Caco-2 (cell line): ENCODE measurements around the gene MRPL42. TPM values are rescaled to one million over a fixed set of nuclear protein-coding genes. Genes with fewer than 3 reads are reported as not detected.

Source experiments
- BruUV-seq: library from RNA; stranded (reverse); fragments of 400-500 nt; replicated peaks from 2 replicates; lab custom pipeline; 2021; lab: Mats Ljungman, UMichigan
- CTCF ChIA-PET: fragments of 300-600 bp; sonication (Branson Sonifier 250); formaldehyde crosslinking; loops from one replicate; lab custom pipeline; 2022; ENCODE audit warnings: antibody characterized with exemption; lab: Charles Lee
- POLR2A ChIA-PET: fragments of 300-600 bp; sonication (Branson Sonifier 250); formaldehyde crosslinking; loops from one replicate; lab custom pipeline; 2022; ENCODE audit warnings: antibody characterized with exemption; lab: Charles Lee
- DNase-seq, 2 experiments: peaks; one replicate each; pipeline versions ENCODE4 v3.0.0 to v3.0.0-alpha.2; 2020 to 2022
- H3K27me3 ChIP-seq: replicated peaks from 2 replicates; pipeline ENCODE4 v1.6.0; 2011; ENCODE audit warnings: low read length; ENCODE audit not compliant: control insufficient read depth, insufficient read depth
- H3K36me3 ChIP-seq: 2 replicates; pipeline ENCODE4 v1.5.1; 2011; ENCODE audit warnings: low read length; ENCODE audit not compliant: control insufficient read depth, insufficient read depth
- H3K4me1 ChIP-seq: fragments of 250-450 bp; sonication (Bioruptor Pico); 2 replicates; pipeline ENCODE4 v1.5.1; 2020; ENCODE audit warnings: mild to moderate bottlenecking
- H3K4me3 ChIP-seq: 2 replicates; pipeline ENCODE4 v1.5.1; 2011; ENCODE audit warnings: low read depth, mild to moderate bottlenecking, control low read depth, low read length
- H3K9me3 ChIP-seq: fragments of 250-450 bp; sonication (Bioruptor Pico); 2 replicates; pipeline ENCODE4 v1.5.1; 2020; ENCODE audit warnings: mild to moderate bottlenecking, moderate library complexity
- H3K27ac Mint-ChIP-seq: one replicate; pipeline ENCODE4 v1.8.0; 2022; ENCODE audit warnings: mixed read lengths; ENCODE audit not compliant: unreplicated experiment
- H3K27me3 Mint-ChIP-seq: one replicate; pipeline ENCODE4 v1.8.0; 2022; ENCODE audit warnings: mixed read lengths; ENCODE audit not compliant: insufficient read depth, unreplicated experiment
- H3K36me3 Mint-ChIP-seq: one replicate; pipeline ENCODE4 v1.8.0; 2022; ENCODE audit warnings: mild to moderate bottlenecking, mixed read lengths; ENCODE audit not compliant: insufficient read depth, unreplicated experiment
- H3K4me1 Mint-ChIP-seq: one replicate; pipeline ENCODE4 v1.8.0; 2022; ENCODE audit warnings: low read depth, mixed read lengths; ENCODE audit not compliant: unreplicated experiment
- H3K4me3 Mint-ChIP-seq: one replicate; pipeline ENCODE4 v1.8.0; 2022; ENCODE audit warnings: mild to moderate bottlenecking, moderate library complexity, mixed read lengths; ENCODE audit not compliant: unreplicated experiment
- H3K9me3 Mint-ChIP-seq: one replicate; pipeline ENCODE4 v1.8.0; 2022; ENCODE audit warnings: mixed read lengths; ENCODE audit not compliant: unreplicated experiment
- intact Hi-C: fragments of 100-400 bp; cut with micrococcal nuclease; formaldehyde crosslinking; loops from one replicate; pipeline ENCODE4 v1.10.0; 2022; ENCODE audit not compliant: unreplicated experiment
- total RNA-seq: library from RNA; stranded (reverse); gene quantifications from 2 replicates; pipeline ENCODE4 v1.2.3, GENCODE V29; 2022
- TF ChIP-seq, protein P1 (sequence below), 2 experiments: fragments of 200-600 bp in 1 of 2; IDR thresholded peaks; 1 replicate in 1 of 2; 2 replicates in 1 of 2; pipeline versions ENCODE4 v1.5.1 to v1.8.0; 2011 to 2022; ENCODE audit warnings: antibody characterized with exemption in 1 of 2, control low read depth in 1 of 2, inconsistent platforms in 1 of 2, low read depth in 1 of 2, low read length in 1 of 2, mild to moderate bottlenecking in 1 of 2, moderate library complexity in 1 of 2; ENCODE audit not compliant: insufficient read depth in 1 of 2, severe bottlenecking in 1 of 2, unreplicated experiment in 1 of 2

Gene MRPL42
- total RNA-seq, 1 experiment from 2014 or later, result 77.0 TPM

DNA sequence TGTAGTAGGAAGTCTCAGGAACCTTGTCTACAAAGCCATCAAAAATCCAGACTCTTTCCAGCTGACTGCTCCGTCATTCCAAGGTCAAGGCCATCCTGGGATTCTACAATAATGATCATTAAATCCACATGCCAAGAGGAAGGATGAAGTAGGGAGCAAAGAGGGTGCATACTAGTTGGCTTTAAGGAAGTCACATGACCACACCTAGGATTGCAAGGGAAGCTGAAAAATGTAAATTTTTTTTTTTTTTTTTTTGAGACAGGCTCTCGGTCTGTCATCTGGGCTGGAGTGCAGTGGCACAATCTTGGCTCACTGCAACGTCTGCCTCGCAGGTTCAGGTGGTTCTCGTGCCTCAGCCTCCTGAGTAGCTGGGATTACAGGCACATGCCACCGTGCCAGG, 7.3 kb upstream of the MRPL42 start:
- Histone ChIP-seq H3K4me1 (no peaks in the 10 kb centered on the region), H3K9me3 (no peaks in the 10 kb centered on the region; the same call in 1 of the 2 replicates), H3K36me3 (no peaks in the 10 kb centered on the region), H3K4me3 (no peak overlapping the region), H3K27me3 (no peaks in the 10 kb centered on the region)
- peaks cover 11% of the 10 kb centered on the region for H3K4me1 Mint-ChIP-seq
- H3K4me3 Mint-ChIP-seq, result no peak overlapping the region
- BruUV-seq, result no TSS peak
- DNase-seq, result no peak
- no peaks in the 10 kb centered on the region for H3K9me3 Mint-ChIP-seq
- no peaks in the 10 kb centered on the region for H3K27me3 Mint-ChIP-seq
- POLR2A ChIA-PET, result no interaction called here
- CTCF ChIA-PET, result no interaction called here
- TF ChIP-seq, protein P1, sequence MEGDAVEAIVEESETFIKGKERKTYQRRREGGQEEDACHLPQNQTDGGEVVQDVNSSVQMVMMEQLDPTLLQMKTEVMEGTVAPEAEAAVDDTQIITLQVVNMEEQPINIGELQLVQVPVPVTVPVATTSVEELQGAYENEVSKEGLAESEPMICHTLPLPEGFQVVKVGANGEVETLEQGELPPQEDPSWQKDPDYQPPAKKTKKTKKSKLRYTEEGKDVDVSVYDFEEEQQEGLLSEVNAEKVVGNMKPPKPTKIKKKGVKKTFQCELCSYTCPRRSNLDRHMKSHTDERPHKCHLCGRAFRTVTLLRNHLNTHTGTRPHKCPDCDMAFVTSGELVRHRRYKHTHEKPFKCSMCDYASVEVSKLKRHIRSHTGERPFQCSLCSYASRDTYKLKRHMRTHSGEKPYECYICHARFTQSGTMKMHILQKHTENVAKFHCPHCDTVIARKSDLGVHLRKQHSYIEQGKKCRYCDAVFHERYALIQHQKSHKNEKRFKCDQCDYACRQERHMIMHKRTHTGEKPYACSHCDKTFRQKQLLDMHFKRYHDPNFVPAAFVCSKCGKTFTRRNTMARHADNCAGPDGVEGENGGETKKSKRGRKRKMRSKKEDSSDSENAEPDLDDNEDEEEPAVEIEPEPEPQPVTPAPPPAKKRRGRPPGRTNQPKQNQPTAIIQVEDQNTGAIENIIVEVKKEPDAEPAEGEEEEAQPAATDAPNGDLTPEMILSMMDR (IDR thresholded peaks at IDR 0.05; ENCODE audit: insufficient read depth in 1 of 2, low read depth in 1 of 2, low read length in 1 of 2, severe bottlenecking in 1 of 2, unreplicated experiment in 1 of 2), result no peak
- no peak overlapping the region for H3K27ac Mint-ChIP-seq
- intact Hi-C loops, result no loop called here
- H3K36me3 Mint-ChIP-seq, result peaks cover 6% of the 10 kb centered on the region

DNA sequence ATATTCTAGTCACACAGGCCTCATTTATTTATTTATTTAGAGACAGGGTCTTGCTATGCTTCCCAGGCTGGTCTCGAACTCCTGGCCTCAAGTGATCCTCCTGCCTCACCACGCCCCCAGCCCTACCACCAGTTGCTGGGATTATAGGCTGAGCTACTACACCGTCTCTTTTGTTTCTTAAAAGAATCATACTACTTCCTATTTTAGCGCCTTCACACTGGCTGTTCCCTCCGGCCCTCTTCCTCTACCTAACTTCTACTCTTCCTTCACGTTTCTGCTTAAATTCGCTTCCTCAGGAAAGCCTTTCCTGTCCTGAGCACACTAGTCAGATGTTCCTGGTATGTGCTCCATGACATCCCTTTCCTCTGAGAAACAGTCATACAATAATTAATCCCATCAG, 6.4 kb upstream of the MRPL42 start:
- Mint-ChIP-seq H3K36me3 (peaks cover 6% of the 10 kb centered on the region), H3K27ac (no peak overlapping the region), H3K9me3 (no peaks in the 10 kb centered on the region), H3K4me3 (no peak overlapping the region), H3K4me1 (peaks cover 11% of the 10 kb centered on the region), H3K27me3 (no peaks in the 10 kb centered on the region)
- TF ChIP-seq, protein P1 (IDR thresholded peaks at IDR 0.05; ENCODE audit: insufficient read depth in 1 of 2, low read depth in 1 of 2, low read length in 1 of 2, severe bottlenecking in 1 of 2, unreplicated experiment in 1 of 2), result no peak
- POLR2A ChIA-PET, result no interaction called here
- DNase-seq, result no peak
- H3K9me3 ChIP-seq, result no peaks in the 10 kb centered on the region
- intact Hi-C loops, result no loop called here
- H3K36me3 ChIP-seq, result no peaks in the 10 kb centered on the region
- BruUV-seq, result no TSS peak
- H3K4me3 ChIP-seq, result no peak overlapping the region
- H3K27me3 ChIP-seq, result no peaks in the 10 kb centered on the region
- H3K4me1 ChIP-seq, result no peaks in the 10 kb centered on the region
- CTCF ChIA-PET, result no interaction called here

DNA sequence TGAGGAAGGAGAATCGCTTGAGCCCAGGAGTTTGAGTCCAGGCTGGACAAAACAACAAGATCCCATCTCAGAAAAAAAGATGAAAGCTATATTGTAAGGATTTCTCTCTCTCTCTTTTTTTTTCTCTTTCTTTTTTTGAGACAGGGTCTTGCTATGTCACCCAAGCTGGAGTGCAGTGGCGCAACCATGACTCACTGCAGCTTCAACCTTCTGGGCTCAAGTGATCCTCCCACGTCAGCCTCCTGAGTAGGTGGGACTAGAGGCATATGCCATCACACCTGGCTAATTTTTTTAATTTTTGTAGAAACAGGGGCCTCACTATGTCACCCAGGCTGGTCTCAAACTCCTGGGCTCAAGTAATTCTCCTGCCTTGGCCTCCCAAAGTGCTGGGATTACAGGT, 5.8 kb upstream of the MRPL42 start:
- Histone ChIP-seq H3K4me1 (no peaks in the 10 kb centered on the region), H3K36me3 (no peaks in the 10 kb centered on the region), H3K9me3 (no peaks in the 10 kb centered on the region), H3K4me3 (no peak overlapping the region), H3K27me3 (no peaks in the 10 kb centered on the region)
- Mint-ChIP-seq H3K27ac (no peak overlapping the region), H3K4me3 (no peak overlapping the region), H3K9me3 (no peaks in the 10 kb centered on the region), H3K36me3 (peaks cover 6% of the 10 kb centered on the region), H3K4me1 (peaks cover 11% of the 10 kb centered on the region), H3K27me3 (no peaks in the 10 kb centered on the region)
- BruUV-seq, result no TSS peak
- DNase-seq, result no peak
- TF ChIP-seq, protein P1 (IDR thresholded peaks at IDR 0.05; ENCODE audit: insufficient read depth in 1 of 2, low read depth in 1 of 2, low read length in 1 of 2, severe bottlenecking in 1 of 2, unreplicated experiment in 1 of 2), result no peak
- intact Hi-C loops, result no loop called here
- ChIA-PET CTCF (no interaction called here), POLR2A (no interaction called here)
